Measurements from ENCODE around the gene DST. TPM values are rescaled to one million over a fixed set of nuclear protein-coding genes. Genes with fewer than 3 reads are reported as not detected.

The DST gene
- total RNA-seq, 2 donors from 2014 or later: 11.2 to 11.9 TPM

GRCh38 chr6:56595490-56596122, 47.1 kb downstream of the DST start:
- no peaks in the 10 kb centered on the region for H3K9me3 Mint-ChIP-seq
- H3K36me3 Mint-ChIP-seq (ENCODE audit: insufficient read depth in 2 of 2): no peaks in the 10 kb centered on the region
- DNase-seq (peak; percentile 51), ATAC-seq (replicated peaks in 1 of 2) (peak; percentile 48 to 58)
- H3K27me3 Mint-ChIP-seq (ENCODE audit: low read depth): peaks cover 9% of the 10 kb centered on the region
- peaks cover 31% of the 10 kb centered on the region for H3K4me1 Mint-ChIP-seq (ENCODE audit: low read depth)
- no peak overlapping the region for H3K27ac Mint-ChIP-seq
- H3K4me3 Mint-ChIP-seq: peak overlapping the region; percentile 16 to 80

DNA sequence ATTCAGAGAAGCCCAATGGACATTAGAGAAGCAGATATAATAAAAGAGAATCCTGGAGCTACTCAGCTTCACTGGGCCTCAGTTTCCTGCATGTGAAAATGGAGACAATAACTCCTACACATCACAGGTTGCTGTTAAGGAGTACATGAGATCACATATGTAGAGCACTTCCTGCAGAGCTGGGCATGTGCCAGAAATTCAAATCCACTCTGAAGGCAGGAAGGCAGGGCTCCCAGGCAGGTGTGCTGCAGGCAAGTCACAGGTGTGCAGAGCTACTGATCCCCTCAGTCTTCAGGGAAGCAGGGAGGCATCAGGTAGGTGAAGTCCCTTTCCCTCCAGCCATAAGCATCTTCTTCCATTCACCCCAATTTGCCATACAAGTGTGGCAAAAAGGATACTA, 48.0 kb downstream of the DST start:
- peak overlapping the region; percentile 81 for H3K27ac Mint-ChIP-seq
- H3K4me3 Mint-ChIP-seq: peak overlapping the region in 1 of 2 donors; percentile 58
- no peak for ATAC-seq (replicated peaks in 1 of 2)
- no peaks in the 10 kb centered on the region for H3K27me3 Mint-ChIP-seq (ENCODE audit: low read depth)
- H3K4me1 Mint-ChIP-seq (ENCODE audit: low read depth): peaks cover 31% of the 10 kb centered on the region
- H3K9me3 Mint-ChIP-seq: no peaks in the 10 kb centered on the region
- H3K36me3 Mint-ChIP-seq (ENCODE audit: insufficient read depth in 2 of 2): no peaks in the 10 kb centered on the region
- peak in 1 of 2 donors; percentile 4 for DNase-seq

GRCh38 chr6:56593801-56594318, 48.8 kb downstream of the DST start:
- Mint-ChIP-seq H3K4me3 (peak overlapping the region; percentile 58 to 76), H3K27ac (peak overlapping the region; percentile 98)
- peak; percentile 92 to 93 for ATAC-seq (replicated peaks in 1 of 2)

GRCh38 chr6:56582236-56582635, 60.5 kb downstream of the DST start:
- Mint-ChIP-seq H3K4me3 (no peak overlapping the region), H3K9me3 (no peaks in the 10 kb centered on the region)

More at GRCh38 chr6:56593801-56594318, 48.8 kb downstream of the DST start:
- H3K9me3 Mint-ChIP-seq: no peaks in the 10 kb centered on the region
- no peaks in the 10 kb centered on the region for H3K36me3 Mint-ChIP-seq (ENCODE audit: insufficient read depth in 2 of 2)
- no peaks in the 10 kb centered on the region for H3K27me3 Mint-ChIP-seq (ENCODE audit: low read depth)
- peak; percentile 52 to 55 for DNase-seq
- peaks cover 31% of the 10 kb centered on the region for H3K4me1 Mint-ChIP-seq (ENCODE audit: low read depth)

DNA sequence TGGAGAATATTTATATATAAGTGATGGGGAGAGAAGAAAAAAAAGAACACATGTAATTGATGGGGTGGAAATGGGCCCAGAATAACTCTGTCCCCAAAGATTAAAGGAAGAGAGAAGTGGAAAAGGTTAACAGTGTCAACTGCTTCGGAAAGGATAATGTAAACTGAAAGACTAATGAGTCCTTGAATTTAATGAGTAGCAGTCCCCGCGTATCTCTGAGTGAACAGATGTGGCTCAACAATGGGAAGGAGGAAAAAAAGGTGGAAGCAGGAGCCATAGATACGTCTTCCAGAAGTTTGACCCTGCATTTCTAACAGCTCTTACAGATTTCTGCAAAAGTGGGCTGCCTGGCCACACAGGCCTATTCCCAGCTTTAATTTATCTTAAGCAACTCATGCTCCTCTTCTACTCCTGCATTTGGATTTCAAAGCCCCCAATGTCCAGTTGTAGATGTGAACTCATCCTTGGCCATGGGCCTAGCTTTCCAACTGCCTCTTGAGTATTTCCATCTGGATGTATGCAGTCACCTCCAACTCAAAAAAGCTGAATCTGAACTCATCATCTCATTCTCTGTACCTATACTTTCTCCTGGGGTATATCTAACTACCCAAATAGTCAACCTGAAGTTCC, 61.3 kb downstream of the DST start:
- no peaks in the 10 kb centered on the region for H3K4me1 Mint-ChIP-seq (ENCODE audit: low read depth)
- DNase-seq (no peak), ATAC-seq (replicated peaks in 1 of 2) (no peak)
- H3K4me3 Mint-ChIP-seq: no peak overlapping the region
- H3K36me3 Mint-ChIP-seq (ENCODE audit: insufficient read depth in 2 of 2): no peaks in the 10 kb centered on the region
- no peak overlapping the region for H3K27ac Mint-ChIP-seq
- H3K27me3 Mint-ChIP-seq (ENCODE audit: low read depth): no peaks in the 10 kb centered on the region
- no peaks in the 10 kb centered on the region for H3K9me3 Mint-ChIP-seq

More at GRCh38 chr6:56582236-56582635, 60.5 kb downstream of the DST start:
- H3K27me3 Mint-ChIP-seq (ENCODE audit: low read depth): no peaks in the 10 kb centered on the region
- H3K36me3 Mint-ChIP-seq (ENCODE audit: insufficient read depth in 2 of 2): no peaks in the 10 kb centered on the region
- no peaks in the 10 kb centered on the region for H3K4me1 Mint-ChIP-seq (ENCODE audit: low read depth)
- no peak overlapping the region for H3K27ac Mint-ChIP-seq
- ATAC-seq (replicated peaks in 1 of 2): no peak
- DNase-seq: no peak

- no peaks in the 10 kb centered on the region for H3K36me3 Mint-ChIP-seq (ENCODE audit: insufficient read depth in 2 of 2)
- no peak overlapping the region for H3K4me3 Mint-ChIP-seq
- H3K9me3 Mint-ChIP-seq: no peaks in the 10 kb centered on the region
- H3K4me1 Mint-ChIP-seq (ENCODE audit: low read depth): no peaks in the 10 kb centered on the region
- DNase-seq (no peak), ATAC-seq (replicated peaks in 1 of 2) (no peak)
- no peak overlapping the region for H3K27ac Mint-ChIP-seq
- no peaks in the 10 kb centered on the region for H3K27me3 Mint-ChIP-seq (ENCODE audit: low read depth)
Observed at GRCh38 chr6:56580271-56580670, 62.4 kb downstream of the DST start.

- ATAC-seq (replicated peaks in 1 of 2): no peak
- Mint-ChIP-seq H3K9me3 (no peaks in the 10 kb centered on the region), H3K36me3 (ENCODE audit: insufficient read depth in 2 of 2) (no peaks in the 10 kb centered on the region), H3K4me3 (no peak overlapping the region), H3K27me3 (ENCODE audit: low read depth) (no peaks in the 10 kb centered on the region), H3K4me1 (ENCODE audit: low read depth) (no peaks in the 10 kb centered on the region), H3K27ac (no peak overlapping the region)
- DNase-seq: no peak
Observed at GRCh38 chr6:56579155-56579851, 63.4 kb downstream of the DST start.

DNA sequence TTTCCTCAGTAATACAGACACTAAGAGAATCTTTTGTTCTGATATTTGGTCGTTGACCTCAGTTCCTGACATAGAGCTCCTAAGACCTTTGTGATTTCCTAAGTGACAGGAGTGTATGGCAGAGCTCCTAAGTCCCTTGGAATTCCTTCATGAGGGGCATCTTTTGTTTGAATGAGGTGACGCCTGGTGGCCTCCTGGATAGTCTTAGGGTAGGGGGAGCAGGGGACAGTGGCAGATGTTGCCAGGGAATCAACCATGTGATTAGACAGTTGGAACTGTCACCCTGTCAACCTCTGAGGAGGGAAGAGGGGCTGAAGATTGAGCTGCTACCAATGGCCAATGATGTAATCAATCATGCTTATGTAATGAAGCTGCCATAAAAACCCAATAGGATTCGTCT, 67.0 kb downstream of the DST start:
- peaks cover 5% of the 10 kb centered on the region for H3K27me3 Mint-ChIP-seq (ENCODE audit: low read depth)
- H3K36me3 Mint-ChIP-seq (ENCODE audit: insufficient read depth in 2 of 2): no peaks in the 10 kb centered on the region
- H3K4me3 Mint-ChIP-seq: no peak overlapping the region
- H3K27ac Mint-ChIP-seq: no peak overlapping the region
- ATAC-seq (replicated peaks in 1 of 2) (no peak), DNase-seq (no peak)
- H3K4me1 Mint-ChIP-seq (ENCODE audit: low read depth): no peaks in the 10 kb centered on the region
- H3K9me3 Mint-ChIP-seq: no peaks in the 10 kb centered on the region

DNA sequence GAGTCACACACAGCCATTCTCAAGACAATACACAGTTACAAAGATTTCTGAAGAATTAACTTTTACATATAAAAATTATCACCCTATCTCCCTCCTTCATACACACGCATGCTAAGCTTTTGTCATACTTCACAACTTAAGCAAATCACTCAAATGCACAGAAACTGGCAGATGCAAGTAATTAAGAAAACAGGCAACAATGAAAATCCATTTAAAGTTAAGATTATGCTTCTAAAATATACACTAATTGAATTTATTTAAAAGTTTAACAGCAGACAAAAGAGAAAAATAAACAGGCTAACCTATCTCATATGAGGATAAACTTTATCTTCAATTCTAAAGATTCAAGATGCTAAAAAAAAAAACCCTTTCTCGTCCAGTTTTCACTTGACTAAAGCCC, 68.4 kb downstream of the DST start:
- DNase-seq (no peak), ATAC-seq (replicated peaks in 1 of 2) (no peak)
- Mint-ChIP-seq H3K4me1 (ENCODE audit: low read depth) (no peaks in the 10 kb centered on the region), H3K36me3 (ENCODE audit: insufficient read depth in 2 of 2) (no peaks in the 10 kb centered on the region), H3K27ac (no peak overlapping the region), H3K4me3 (no peak overlapping the region), H3K9me3 (no peaks in the 10 kb centered on the region), H3K27me3 (ENCODE audit: low read depth) (peaks cover 6% of the 10 kb centered on the region)

- no peak for ATAC-seq (replicated peaks in 1 of 2)
- no peak for DNase-seq
- Mint-ChIP-seq H3K36me3 (ENCODE audit: insufficient read depth in 2 of 2) (no peaks in the 10 kb centered on the region), H3K27ac (no peak overlapping the region), H3K27me3 (ENCODE audit: low read depth) (peaks cover 6% of the 10 kb centered on the region), H3K4me1 (ENCODE audit: low read depth) (no peaks in the 10 kb centered on the region), H3K4me3 (no peak overlapping the region), H3K9me3 (no peaks in the 10 kb centered on the region)
Observed at GRCh38 chr6:56573624-56574023, 69.1 kb downstream of the DST start.

GRCh38 chr6:56572788-56573471, 69.8 kb downstream of the DST start:
- Mint-ChIP-seq H3K36me3 (ENCODE audit: insufficient read depth in 2 of 2) (no peaks in the 10 kb centered on the region), H3K27ac (no peak overlapping the region), H3K4me1 (ENCODE audit: low read depth) (no peaks in the 10 kb centered on the region), H3K9me3 (no peaks in the 10 kb centered on the region), H3K27me3 (ENCODE audit: low read depth) (peaks cover 6% of the 10 kb centered on the region), H3K4me3 (no peak overlapping the region)
- ATAC-seq (replicated peaks in 1 of 2) (no peak), DNase-seq (no peak)

GRCh38 chr6:56571605-56572004, 71.1 kb downstream of the DST start:
- H3K4me1 Mint-ChIP-seq (ENCODE audit: low read depth): no peaks in the 10 kb centered on the region
- H3K9me3 Mint-ChIP-seq: no peaks in the 10 kb centered on the region
- ATAC-seq (replicated peaks in 1 of 2): no peak
- no peak overlapping the region for H3K4me3 Mint-ChIP-seq
- no peaks in the 10 kb centered on the region for H3K36me3 Mint-ChIP-seq (ENCODE audit: insufficient read depth in 2 of 2)
- DNase-seq: no peak
- peaks cover 6% of the 10 kb centered on the region for H3K27me3 Mint-ChIP-seq (ENCODE audit: low read depth)
- no peak overlapping the region for H3K27ac Mint-ChIP-seq

Data from activated T-cell treated with anti-CD3 and anti-CD28 coated beads, Interleukin-2, amount 50 U/mL, for 72 hours (primary cell).